NOMO-1 treated with DMSO at 0.1 percent for 48 hours (cell line): Measurements from ENCODE around the gene PPP1R13B.

Experiments used
- DNase-seq: peaks from one replicate; lab custom pipeline; 2025; ENCODE audit not compliant: unreplicated experiment; lab: John Stamatoyannopoulos, UW

PPP1R13B gene

GRCh38 chr14:103745424-103745823 is 102.0 kb downstream of the PPP1R13B start:
- DNase-seq = no peak

GRCh38 chr14:103744621-103745395 is 102.6 kb downstream of the PPP1R13B start:
- DNase-seq = no peak

DNA sequence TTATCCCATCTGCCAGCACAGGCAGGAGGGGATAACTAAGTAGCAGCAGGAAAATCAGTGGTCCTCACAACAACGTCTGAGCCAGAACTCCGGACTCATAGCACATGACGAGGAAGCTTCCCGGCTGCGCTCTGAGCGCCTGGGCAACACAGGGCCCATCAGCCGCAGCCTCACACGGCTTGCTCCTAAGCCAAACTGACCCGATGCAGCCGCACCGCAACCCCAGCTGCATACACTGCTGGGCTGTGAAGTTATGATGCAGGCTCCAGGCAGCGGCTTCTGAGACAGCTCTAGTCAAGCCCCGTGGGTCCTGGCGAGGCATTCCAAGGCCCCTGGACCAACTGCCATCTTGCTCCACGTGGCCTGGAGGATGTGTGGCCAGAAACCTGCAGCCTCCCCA is 103.7 kb downstream of the PPP1R13B start:
- DNase-seq = no peak

GRCh38 chr14:103742499-103743255 is 104.7 kb downstream of the PPP1R13B start:
- DNase-seq = no peak

GRCh38 chr14:103741876-103742275 is 105.5 kb downstream of the PPP1R13B start:
- no peak for DNase-seq

DNA sequence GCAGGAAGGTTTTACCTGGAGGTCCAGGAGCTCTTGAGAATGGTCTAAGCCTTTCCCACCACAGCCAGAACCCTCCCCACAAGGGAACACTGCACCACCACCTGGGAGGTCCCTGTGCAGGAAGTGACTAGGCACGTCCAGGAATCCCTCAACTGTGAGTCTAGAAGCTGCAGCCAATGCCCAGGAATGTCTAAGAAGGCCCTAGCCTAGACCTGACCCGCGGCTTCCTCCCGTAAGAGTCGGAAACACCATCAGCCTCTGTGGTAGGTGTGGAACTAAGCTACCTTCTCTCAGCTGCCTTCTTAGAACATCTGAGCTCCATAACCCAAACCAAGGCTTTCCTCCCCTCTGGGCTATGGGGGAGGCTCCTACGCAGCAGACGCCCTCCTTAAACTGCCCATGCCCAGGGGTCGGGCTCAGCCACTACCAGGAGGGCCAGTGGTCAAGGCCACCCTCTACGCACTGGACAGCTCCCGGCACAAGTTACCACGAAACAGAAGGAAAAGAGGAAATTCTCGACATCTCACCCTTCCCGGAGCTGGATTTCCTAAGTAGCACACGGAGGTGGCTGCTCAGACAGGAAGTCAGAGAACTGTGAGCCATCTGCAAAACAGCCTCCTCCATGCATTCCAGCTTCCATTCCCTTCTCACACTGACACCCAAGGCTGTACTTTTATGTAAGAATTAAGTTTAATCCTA is 106.2 kb downstream of the PPP1R13B start:
- no peak for DNase-seq

GRCh38 chr14:103739793-103740501 is 107.4 kb downstream of the PPP1R13B start:
- DNase-seq = no peak

DNA sequence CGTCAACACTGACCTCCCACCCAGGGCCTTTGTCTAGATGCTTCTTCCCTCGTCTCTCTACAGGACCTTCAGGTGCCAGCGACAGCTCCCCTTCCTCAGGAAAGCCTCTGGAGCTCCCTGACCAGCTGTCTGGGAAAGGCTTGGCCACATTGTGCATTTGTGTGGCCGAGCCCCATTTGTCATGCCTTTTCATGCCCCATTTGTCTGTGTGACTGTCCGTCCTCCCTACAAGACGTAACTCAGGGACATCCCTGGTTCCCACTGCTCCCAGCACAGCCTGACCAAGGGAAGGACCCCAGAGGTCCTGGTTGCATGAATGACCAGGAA is 107.9 kb downstream of the PPP1R13B start:
- DNase-seq = no peak

DNA sequence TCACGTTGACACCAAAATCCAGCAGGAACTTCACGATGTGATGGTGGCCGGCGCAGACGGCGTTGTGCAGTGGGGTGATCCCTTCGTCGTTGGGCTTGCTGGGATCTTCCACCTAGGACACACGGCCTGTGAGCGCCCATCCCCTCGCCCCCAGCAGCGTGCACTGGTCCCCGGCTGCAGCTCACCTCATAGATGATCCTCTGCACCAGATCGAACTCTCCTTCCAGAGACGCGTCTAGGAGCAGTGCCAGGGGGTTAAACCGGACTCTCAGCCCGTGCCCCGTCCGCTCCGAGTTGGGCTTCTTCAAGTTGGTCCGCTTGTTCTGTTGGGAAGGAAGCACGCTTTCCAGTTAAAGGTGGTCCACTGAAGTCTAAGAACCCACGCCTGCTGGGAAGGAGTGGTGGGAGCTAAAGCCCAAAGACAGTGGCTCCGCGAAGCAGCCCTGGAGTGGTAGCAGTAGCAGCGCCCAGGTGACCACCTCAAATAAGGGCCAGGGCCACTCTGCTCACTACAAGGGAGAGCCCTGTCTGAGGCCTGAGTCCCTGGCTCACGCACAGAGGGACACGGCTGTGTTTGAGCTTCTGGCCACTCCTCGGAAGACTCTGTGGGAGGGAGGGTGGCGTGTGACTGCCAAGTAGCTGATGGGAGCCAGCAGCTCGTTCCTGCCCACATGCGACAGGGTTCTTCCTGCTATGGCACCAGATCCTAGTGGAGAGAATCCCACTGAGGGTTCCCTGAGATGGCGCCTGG is 108.5 kb downstream of the PPP1R13B start:
- DNase-seq = no peak

DNA sequence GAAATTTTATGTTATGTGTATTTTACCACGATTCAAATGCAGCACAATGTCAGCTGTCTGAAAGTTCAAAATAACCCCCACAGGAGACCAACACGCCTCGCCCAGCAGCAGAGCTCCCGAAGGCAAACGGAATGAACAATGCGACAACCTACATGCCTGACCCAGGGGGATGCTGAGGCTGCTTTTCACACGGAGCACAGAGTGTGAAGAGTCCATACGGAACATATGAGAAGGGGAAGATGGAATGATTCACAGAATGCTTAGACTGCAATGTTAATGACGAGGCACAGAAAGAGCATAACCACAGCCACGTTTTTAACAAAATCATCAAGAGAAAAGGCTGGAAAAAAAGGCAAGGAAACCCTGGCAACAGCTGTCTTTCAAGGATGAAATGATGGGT is 109.2 kb downstream of the PPP1R13B start:
- no peak for DNase-seq

GRCh38 chr14:103737432-103738045 is 109.8 kb downstream of the PPP1R13B start:
- no peak for DNase-seq

DNA sequence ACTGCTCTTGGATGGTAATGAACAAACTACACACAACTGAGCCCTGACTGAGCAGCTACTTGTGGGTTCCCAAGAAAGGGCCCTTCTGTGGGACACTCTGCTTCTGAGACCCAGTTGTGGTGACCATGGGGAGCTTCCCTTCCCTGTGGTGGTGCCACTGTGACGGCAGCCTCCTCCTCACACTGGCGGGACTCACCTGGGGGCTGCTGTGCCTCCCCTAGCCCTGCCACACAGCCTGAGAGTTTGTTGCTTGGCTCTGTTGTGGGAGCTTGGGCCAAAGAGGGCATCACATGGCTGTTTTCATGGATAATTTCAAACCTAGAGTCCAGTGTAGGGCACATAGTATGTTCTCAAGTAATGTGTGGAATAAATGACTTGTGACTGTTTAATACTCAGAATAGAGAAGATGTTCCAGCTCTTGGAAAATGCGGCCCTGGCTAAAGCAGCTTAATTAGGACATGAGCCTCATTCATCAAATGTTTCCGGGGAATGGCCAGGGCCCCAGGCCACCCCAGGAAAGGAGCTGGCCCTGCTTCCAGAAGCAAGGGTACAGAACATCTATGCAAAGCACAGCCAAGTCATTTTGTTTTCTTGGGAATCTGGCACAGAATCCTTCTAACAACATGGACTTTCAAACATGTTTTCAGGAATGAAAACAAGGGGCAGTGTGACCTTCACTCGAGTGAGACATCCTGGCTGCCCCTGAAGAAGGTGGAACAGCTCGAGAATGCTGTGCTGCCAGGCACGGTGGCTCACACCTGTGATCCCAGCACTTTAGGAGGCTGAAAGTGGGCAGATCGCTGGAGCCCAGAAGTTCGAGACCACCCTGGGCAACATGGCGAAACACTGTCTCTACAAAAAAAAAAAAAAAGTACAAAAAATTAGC is 110.6 kb downstream of the PPP1R13B start:
- no peak for DNase-seq

- no peak for DNase-seq
Observed at GRCh38 chr14:103735815-103736545, 111.4 kb downstream of the PPP1R13B start.

DNA sequence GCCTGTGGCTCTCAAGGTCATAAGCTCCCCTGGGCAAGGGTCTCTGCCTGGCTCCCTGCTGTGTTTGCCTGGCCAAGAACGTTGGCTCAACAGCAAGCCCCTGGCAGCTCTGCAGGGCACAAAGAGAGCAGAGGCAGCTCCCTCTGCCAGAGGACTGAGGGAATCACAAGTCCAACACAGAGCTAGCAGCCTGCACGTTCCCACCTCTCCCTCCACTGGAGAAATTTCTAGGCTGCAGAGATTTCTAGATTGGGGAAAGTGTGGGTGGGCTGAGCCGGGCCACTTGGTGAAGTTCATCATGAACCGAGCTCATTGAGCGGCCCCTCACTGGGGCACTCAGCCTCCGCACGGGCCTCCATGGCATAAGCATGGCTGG is 111.9 kb downstream of the PPP1R13B start:
- DNase-seq = no peak

GRCh38 chr14:103735022-103735421 is 112.4 kb downstream of the PPP1R13B start:
- DNase-seq = no peak

DNA sequence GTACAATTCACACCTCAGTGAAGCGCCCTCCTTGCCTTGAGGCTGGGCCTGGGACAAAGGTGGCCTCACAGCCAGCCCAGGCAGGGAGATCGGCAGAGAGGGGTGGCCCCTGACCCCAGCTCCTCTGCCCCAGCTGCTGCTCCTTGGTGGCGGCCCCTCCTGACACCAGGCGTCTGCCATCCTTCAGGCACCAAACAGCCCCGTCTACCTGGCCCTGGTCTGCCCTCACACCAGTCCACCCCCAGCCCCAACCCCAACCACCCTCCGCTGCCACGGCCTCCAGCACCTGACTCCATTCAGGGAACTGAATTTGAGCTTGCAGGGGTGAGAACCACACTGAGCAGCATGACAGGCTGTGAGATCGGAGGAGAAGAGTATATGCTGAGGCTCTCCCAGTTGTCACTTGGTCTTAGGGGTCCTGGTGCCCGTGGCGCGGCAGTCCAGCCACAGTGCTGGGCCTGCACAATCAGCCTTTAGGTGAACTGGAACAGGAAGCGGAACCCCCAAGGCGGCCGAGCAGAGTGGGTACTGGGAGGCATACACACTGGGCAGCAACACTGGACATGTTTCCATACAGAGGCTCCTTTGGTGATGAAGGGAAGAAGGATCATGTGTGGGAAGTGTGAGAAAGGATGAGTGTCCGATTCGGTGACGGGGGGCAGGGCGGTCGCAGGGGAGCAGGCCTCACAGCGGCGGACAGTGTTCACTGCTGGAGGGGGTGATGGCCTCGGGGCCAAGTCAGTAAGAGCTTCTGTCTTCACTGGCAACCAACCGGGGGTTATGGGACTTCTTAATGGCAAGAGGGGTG is 113.1 kb downstream of the PPP1R13B start:
- DNase-seq = no peak

- DNase-seq = no peak
Observed at GRCh38 chr14:103733651-103734050, 113.7 kb downstream of the PPP1R13B start.
